ENCODE measurements around the gene SLC12A6.
A peak's percentile ranks its signal among the peaks of the same experiment; 100 is the strongest.

Gene SLC12A6

DNA sequence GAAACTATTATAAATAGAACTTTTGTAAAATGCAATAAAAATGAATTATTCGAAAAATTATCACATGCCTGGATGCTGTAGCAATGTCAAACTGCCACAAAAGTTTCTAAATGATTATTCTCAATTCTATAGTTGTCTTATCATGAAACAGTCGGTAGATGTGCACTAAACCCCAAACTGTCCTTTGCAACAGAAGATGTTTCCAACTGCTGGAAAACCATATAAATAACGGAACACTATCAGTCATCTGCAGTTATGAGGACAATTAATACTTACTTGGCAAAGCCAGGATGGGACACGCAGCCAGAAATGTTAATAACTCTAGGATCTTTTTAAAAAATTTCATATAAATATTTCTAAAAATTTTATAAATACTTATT, 95.3 kb downstream of the SLC12A6 start:
- H3K36me3 ChIP-seq (ENCODE audit: control insufficient read depth, insufficient read depth, low read length): no peaks in the 10 kb centered on the region
- no peak overlapping the region for H3K9ac ChIP-seq (ENCODE audit: low read depth, low read length)
- no peaks in the 10 kb centered on the region for H3K27me3 ChIP-seq (ENCODE audit: control insufficient read depth, insufficient read depth, low read length)
- no peaks in the 10 kb centered on the region for H3K9me3 ChIP-seq (ENCODE audit: control insufficient read depth, insufficient read depth, low read length)
- no peak overlapping the region for H3K4me3 ChIP-seq (ENCODE audit: low read depth, low read length)
- H3K4me1 ChIP-seq (ENCODE audit: control insufficient read depth, insufficient read depth, low read length): no peaks in the 10 kb centered on the region

DNA sequence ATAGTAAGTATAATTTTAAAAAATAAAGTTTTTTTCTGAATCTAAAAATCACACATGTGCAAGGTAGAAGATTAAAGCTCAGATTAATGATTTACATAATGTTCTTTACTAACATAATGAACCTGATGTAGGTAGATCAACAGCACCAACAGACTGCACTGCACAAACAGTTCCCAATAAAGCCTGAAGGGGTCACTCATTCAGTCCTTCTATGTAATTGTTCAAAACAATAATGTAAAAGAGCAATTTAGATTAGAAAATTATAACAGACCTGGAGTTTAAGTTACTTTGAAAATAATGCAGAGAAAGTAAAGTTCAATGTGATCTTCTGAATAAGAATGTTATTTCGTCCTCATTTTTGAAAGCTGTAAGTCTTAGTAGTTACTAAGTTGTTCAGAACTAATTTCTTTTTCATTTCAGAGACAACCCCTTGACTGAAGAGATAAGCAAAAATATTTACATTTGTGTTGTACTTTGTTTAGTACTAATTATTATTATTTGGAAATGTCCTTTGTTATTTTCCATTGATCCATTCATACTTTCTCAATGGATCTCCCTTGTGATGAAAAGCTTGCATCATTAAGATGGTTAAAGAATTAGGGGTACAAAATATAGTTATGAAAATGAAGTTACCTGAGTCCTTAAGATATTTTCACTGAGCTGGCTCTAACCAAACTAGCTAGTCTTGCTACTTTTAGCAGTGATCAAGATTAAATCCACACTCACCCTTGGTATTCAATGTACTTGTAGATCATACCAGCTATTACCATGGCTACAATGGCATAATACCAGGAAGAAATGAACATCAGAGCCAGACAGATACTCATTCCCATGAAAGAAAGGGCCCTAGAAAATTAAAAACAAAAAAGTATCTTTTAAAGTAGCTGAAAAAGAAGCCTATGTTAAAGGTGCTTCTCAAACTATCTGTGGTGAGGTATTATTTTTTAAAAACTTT, 95.9 kb downstream of the SLC12A6 start:
- Histone ChIP-seq H3K4me1 (ENCODE audit: control insufficient read depth, insufficient read depth, low read length) (no peaks in the 10 kb centered on the region), H3K36me3 (ENCODE audit: control insufficient read depth, insufficient read depth, low read length) (no peaks in the 10 kb centered on the region), H3K4me3 (ENCODE audit: low read depth, low read length) (no peak overlapping the region), H3K27me3 (ENCODE audit: control insufficient read depth, insufficient read depth, low read length) (no peaks in the 10 kb centered on the region), H3K9me3 (ENCODE audit: control insufficient read depth, insufficient read depth, low read length) (no peaks in the 10 kb centered on the region), H3K9ac (ENCODE audit: low read depth, low read length) (no peak overlapping the region)

DNA sequence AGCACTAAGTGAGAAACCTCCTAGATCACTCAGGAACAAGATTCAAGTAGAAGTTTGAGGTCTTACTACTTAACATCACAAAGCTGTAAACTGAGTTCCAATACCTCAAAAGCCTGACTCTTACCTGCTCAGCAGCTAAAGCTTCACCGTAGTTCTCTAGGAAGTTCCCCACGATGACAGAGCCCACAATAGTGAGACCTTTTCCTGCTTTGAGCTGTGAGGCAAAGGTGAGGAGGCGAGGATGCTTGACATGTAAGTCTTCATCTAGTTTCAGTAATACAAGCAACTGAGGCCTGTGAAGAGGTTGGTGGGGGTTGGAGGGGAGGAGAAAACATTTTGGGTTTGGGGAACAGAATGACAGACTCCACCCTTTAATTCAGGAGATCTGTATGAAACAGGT, 97.0 kb downstream of the SLC12A6 start:
- no peaks in the 10 kb centered on the region for H3K27me3 ChIP-seq (ENCODE audit: control insufficient read depth, insufficient read depth, low read length)
- no peaks in the 10 kb centered on the region for H3K4me1 ChIP-seq (ENCODE audit: control insufficient read depth, insufficient read depth, low read length)
- no peak overlapping the region for H3K4me3 ChIP-seq (ENCODE audit: low read depth, low read length)
- H3K9ac ChIP-seq (ENCODE audit: low read depth, low read length): no peak overlapping the region
- H3K36me3 ChIP-seq (ENCODE audit: control insufficient read depth, insufficient read depth, low read length): no peaks in the 10 kb centered on the region
- H3K9me3 ChIP-seq (ENCODE audit: control insufficient read depth, insufficient read depth, low read length): no peaks in the 10 kb centered on the region

DNA sequence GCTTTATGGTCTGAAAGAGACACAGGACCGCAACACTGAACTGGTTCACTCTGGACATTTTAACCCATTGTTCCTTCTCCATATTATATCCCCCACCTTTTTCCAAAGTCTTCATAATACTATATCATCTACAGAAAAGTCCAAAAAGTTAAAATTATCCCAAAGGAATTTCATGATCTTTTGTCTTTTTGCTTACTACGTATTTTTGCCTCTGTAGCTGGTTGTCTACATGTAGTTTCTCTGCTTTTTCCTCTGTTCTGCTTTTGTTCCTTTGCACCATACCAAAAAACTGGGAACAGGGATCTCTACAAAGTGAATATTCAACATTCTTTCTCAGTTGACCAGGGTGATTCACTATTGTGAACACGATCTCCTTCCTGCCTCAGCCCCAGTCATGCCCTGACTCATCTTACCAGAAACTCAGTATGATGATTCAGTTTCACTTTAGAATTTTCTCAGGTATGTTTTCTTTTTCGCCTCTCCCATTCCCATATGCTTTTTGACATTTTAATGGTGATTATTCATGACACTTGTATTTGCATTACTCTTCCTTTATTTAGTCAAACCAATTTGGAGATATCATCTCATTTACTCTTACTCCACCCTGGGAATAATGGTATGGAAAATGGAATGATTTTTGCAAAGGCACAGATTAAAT, 98.3 kb downstream of the SLC12A6 start:
- Histone ChIP-seq H3K9ac (ENCODE audit: low read depth, low read length) (no peak overlapping the region), H3K36me3 (ENCODE audit: control insufficient read depth, insufficient read depth, low read length) (no peaks in the 10 kb centered on the region), H3K9me3 (ENCODE audit: control insufficient read depth, insufficient read depth, low read length) (no peaks in the 10 kb centered on the region), H3K4me3 (ENCODE audit: low read depth, low read length) (no peak overlapping the region), H3K27me3 (ENCODE audit: control insufficient read depth, insufficient read depth, low read length) (no peaks in the 10 kb centered on the region), H3K4me1 (ENCODE audit: control insufficient read depth, insufficient read depth, low read length) (no peaks in the 10 kb centered on the region)

DNA sequence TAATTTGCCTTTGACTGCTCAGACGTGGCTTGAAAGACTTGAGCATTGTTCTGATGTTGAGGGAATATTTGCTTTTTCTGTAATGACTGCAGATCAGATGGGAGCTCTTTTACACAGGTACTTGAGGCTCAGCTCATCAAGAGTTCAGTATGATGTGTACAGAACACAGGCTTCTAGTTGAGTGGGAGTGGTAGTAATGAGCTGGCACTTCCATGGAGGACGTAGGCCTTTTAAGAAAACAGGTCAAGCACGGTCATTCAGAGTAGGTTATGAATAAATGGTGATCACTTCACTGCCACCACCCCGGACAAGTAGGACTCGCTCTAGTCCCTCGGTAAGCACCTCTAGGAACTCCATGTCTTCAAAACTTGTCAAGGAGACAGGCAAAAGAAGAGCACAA, 104.0 kb downstream of the SLC12A6 start:
- no peaks in the 10 kb centered on the region for H3K9me3 ChIP-seq (ENCODE audit: control insufficient read depth, insufficient read depth, low read length)
- H3K36me3 ChIP-seq (ENCODE audit: control insufficient read depth, insufficient read depth, low read length): peaks cover 4% of the 10 kb centered on the region
- H3K27me3 ChIP-seq (ENCODE audit: control insufficient read depth, insufficient read depth, low read length): no peaks in the 10 kb centered on the region
- no peaks in the 10 kb centered on the region for H3K4me1 ChIP-seq (ENCODE audit: control insufficient read depth, insufficient read depth, low read length)
- no peak overlapping the region for H3K9ac ChIP-seq (ENCODE audit: low read depth, low read length)
- no peak overlapping the region for H3K4me3 ChIP-seq (ENCODE audit: low read depth, low read length)

DNA sequence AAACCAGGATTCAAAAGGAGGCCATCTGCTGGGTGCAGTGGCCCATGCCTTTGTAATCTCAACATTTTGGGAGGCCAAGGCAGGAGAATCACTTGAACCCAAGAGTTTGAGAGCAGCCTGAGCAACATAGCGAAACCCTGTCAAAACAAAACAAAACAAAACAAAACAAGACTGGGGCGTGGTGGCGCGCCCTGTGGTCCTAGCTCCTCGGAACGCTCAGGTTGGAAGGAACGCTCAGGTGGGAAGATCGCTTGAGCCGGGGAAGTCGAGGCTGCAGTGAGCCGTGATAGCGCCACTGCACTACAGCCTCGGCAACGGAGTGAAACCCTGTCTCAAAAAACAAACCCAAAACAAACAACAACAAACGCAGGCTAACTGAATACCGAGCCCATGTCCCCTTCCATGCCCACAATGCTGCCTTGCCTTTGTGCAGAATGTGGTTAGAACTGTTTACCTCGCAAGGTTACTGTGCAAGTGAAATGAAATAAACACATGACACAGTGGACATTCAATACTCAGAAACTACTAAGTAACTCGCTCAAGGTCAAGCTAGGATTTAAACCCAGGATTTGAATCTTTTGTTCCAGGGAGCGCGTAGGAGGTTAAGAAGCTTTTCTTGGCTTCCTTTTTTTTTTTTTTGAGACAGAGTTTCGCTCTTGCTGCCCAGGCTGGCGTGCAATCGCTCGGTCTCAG, 113.5 kb downstream of the SLC12A6 start:
- H3K9ac ChIP-seq (ENCODE audit: low read depth, low read length): peak overlapping the region; percentile 71
- no peaks in the 10 kb centered on the region for H3K9me3 ChIP-seq (ENCODE audit: control insufficient read depth, insufficient read depth, low read length)
- H3K27me3 ChIP-seq (ENCODE audit: control insufficient read depth, insufficient read depth, low read length): no peaks in the 10 kb centered on the region
- peak overlapping the region; percentile 87 for H3K4me3 ChIP-seq (ENCODE audit: low read depth, low read length)
- no peaks in the 10 kb centered on the region for H3K4me1 ChIP-seq (ENCODE audit: control insufficient read depth, insufficient read depth, low read length)
- no peaks in the 10 kb centered on the region for H3K36me3 ChIP-seq (ENCODE audit: control insufficient read depth, insufficient read depth, low read length)

DNA sequence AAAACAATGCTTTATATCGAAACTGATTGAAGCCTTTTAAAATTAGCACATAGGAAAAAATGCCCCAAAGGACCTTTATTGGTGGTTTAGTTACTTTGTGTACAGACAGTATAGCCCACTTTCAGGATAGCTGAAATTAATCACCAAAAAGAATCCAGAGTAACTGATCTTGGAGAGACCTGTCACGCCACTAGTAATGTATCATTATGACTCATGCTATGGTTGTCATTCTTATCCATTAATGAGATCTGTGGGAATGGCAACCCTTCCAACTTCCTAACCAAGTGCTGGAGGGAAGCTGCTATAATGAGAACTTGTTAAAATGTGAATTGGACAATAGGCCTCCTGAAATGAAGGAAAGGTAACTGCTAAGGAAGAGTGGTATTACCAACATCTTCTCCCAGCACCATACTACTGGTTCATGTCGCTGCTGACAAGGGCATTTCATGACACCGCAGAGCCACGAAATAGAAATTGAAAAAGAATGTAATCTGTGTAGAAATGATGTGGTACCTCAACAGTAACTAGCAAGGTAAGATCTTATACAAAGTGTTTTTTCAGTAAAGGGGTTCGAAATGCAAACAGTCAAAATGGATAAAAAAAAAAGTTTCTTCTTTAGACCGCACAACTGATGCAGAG, 119.9 kb downstream of the SLC12A6 start:
- H3K36me3 ChIP-seq (ENCODE audit: control insufficient read depth, insufficient read depth, low read length): no peaks in the 10 kb centered on the region
- H3K4me1 ChIP-seq (ENCODE audit: control insufficient read depth, insufficient read depth, low read length): peaks cover 19% of the 10 kb centered on the region

DNA sequence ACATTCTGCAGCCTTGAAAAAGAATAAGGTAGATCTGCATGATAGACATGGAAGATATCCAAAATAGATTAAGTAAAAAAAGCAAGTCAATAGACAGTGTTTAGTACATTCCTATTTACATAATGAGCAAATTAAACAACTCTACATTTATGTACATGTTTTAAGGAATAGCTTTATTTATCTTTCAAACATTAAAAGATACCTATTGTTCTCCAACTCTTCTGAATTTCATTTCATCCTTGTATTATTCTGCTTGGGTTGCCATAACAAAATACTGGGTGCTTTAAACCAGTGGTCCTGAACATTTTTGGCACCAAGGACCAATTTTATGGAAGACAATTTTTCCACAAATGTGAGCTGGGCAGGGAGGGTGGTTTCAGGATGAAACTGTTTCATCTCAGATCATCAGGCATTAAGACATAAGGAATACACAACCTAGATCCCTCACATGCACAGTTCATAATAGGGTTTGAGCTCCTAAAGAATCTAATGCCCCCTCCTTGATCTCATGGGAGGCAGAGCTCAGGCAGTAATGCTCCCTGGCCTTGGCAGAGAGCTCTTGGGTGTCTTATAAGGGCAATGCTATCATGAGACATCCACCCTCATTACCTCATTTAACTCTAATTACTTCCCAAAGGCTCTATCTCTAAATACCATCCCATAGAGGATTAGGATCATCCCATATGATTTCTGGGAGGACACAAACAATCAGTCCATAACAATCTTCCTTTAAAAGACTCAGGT, 120.9 kb downstream of the SLC12A6 start:
- H3K9me3 ChIP-seq (ENCODE audit: control insufficient read depth, insufficient read depth, low read length): no peaks in the 10 kb centered on the region
- H3K27me3 ChIP-seq (ENCODE audit: control insufficient read depth, insufficient read depth, low read length): no peaks in the 10 kb centered on the region
- H3K4me1 ChIP-seq (ENCODE audit: control insufficient read depth, insufficient read depth, low read length): peaks cover 23% of the 10 kb centered on the region
- no peak overlapping the region for H3K4me3 ChIP-seq (ENCODE audit: low read depth, low read length)
- no peak overlapping the region for H3K9ac ChIP-seq (ENCODE audit: low read depth, low read length)
- H3K36me3 ChIP-seq (ENCODE audit: control insufficient read depth, insufficient read depth, low read length): no peaks in the 10 kb centered on the region

More for the DNA sequence above, 119.9 kb downstream of the SLC12A6 start:
- Histone ChIP-seq H3K9me3 (ENCODE audit: control insufficient read depth, insufficient read depth, low read length) (no peaks in the 10 kb centered on the region), H3K27me3 (ENCODE audit: control insufficient read depth, insufficient read depth, low read length) (no peaks in the 10 kb centered on the region), H3K4me3 (ENCODE audit: low read depth, low read length) (no peak overlapping the region), H3K9ac (ENCODE audit: low read depth, low read length) (no peak overlapping the region)

DNA sequence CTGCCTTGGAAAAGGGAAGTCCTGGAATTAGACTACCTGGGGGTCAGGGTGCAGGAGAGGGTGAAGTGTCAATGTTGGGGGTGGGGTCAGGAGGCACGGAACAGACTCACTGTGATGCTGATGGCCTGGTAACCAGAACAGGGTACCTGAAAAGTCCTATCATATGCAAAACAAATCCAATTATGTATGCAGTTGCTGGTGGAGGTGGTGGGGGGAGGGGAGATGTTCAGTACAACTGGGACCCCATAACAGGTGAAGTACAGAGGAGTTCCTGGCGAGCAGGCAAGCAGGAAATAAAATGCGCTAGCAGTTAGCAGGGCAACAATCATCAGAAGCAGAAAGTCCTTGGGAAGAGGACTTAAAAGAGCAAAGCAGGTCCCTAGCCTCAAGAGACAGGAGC, 123.4 kb downstream of the SLC12A6 start:
- Histone ChIP-seq H3K9me3 (ENCODE audit: control insufficient read depth, insufficient read depth, low read length) (no peaks in the 10 kb centered on the region), H3K4me1 (ENCODE audit: control insufficient read depth, insufficient read depth, low read length) (peaks cover 23% of the 10 kb centered on the region), H3K36me3 (ENCODE audit: control insufficient read depth, insufficient read depth, low read length) (no peaks in the 10 kb centered on the region), H3K9ac (ENCODE audit: low read depth, low read length) (peak overlapping the region; percentile 57), H3K4me3 (ENCODE audit: low read depth, low read length) (peak overlapping the region; percentile 24), H3K27me3 (ENCODE audit: control insufficient read depth, insufficient read depth, low read length) (peaks cover 5% of the 10 kb centered on the region)

DNA sequence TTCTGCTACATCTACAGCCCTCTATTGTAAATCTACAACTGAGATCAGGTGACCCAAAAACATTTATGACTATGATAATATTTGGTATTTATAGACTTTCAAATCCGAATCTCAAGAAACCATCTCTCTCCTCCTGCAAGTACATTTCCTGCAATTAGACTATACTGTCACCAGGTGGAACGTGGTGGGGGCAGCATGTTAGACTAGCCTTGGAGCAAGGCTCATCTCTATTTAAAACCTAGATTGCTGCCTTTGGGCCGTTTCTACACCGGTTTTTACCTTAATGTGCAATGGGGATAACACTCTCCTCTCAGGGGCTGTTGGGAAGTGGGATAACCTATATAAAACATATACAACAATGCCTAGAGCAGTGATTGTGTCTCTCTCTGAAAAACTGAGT, 123.9 kb downstream of the SLC12A6 start:
- Histone ChIP-seq H3K4me3 (ENCODE audit: low read depth, low read length) (peak overlapping the region; percentile 3), H3K9me3 (ENCODE audit: control insufficient read depth, insufficient read depth, low read length) (no peaks in the 10 kb centered on the region), H3K27me3 (ENCODE audit: control insufficient read depth, insufficient read depth, low read length) (peaks cover 5% of the 10 kb centered on the region), H3K4me1 (ENCODE audit: control insufficient read depth, insufficient read depth, low read length) (peaks cover 23% of the 10 kb centered on the region), H3K36me3 (ENCODE audit: control insufficient read depth, insufficient read depth, low read length) (no peaks in the 10 kb centered on the region), H3K9ac (ENCODE audit: low read depth, low read length) (no peak overlapping the region)
